WTC11 (cell line): Measurements from ENCODE around the gene KIF5A. TPM values are rescaled to one million over a fixed set of nuclear protein-coding genes. Genes with fewer than 3 reads are reported as not detected.

Experiments
- ATAC-seq: fragments of 200-7000 bp; cut with Tn5 transposase; 2 replicates; pipeline ENCODE4 v1.10.0; 2021; ENCODE audit warnings: mild to moderate bottlenecking, moderate library complexity
- CTCF ChIA-PET: fragments of 300-600 bp; sonication (Branson Sonifier 250); formaldehyde crosslinking; loops from one replicate; lab custom pipeline; 2021; ENCODE audit warnings: antibody characterized with exemption; lab: Charles Lee
- POLR2A ChIA-PET: fragments of 350-600 bp; sonication (Branson Sonifier 250); formaldehyde crosslinking; loops from one replicate; lab custom pipeline; 2021; ENCODE audit warnings: antibody characterized with exemption; lab: Charles Lee
- DNase-seq: peaks from one replicate; pipeline ENCODE4 v3.0.0; 2021; ENCODE audit warnings: low spot score
- H3K27ac Mint-ChIP-seq: 2 replicates; pipeline ENCODE4 v1.8.0; 2021; ENCODE audit warnings: mixed read lengths
- H3K27me3 Mint-ChIP-seq: 2 replicates; pipeline ENCODE4 v1.8.0; 2021; ENCODE audit warnings: low read depth, mild to moderate bottlenecking, moderate library complexity, mixed read lengths
- H3K36me3 Mint-ChIP-seq: 2 replicates; pipeline ENCODE4 v1.8.0; 2021; ENCODE audit warnings: mixed read lengths
- H3K4me1 Mint-ChIP-seq: 2 replicates; pipeline ENCODE4 v1.8.0; 2022; ENCODE audit warnings: mixed read lengths
- H3K4me3 Mint-ChIP-seq: 2 replicates; pipeline ENCODE4 v1.8.0; 2021; ENCODE audit warnings: mild to moderate bottlenecking, moderate library complexity, mixed read lengths
- H3K9me3 Mint-ChIP-seq: 2 replicates; pipeline ENCODE4 v1.8.0; 2021; ENCODE audit warnings: mixed read lengths
- ELF4 ChIP-seq: sonication (generic); formaldehyde crosslinking; IDR thresholded peaks from 2 replicates; pipeline ENCODE4 v1.8.1; 2022; ENCODE audit warnings: low read depth, mild to moderate bottlenecking, moderate library complexity, missing genetic modification reagents
- HMGA2 ChIP-seq: fragments of 250-450 bp; sonication (Bioruptor Pico); IDR thresholded peaks from 2 replicates; pipeline ENCODE4 v1.4.0; 2021; ENCODE audit warnings: mild to moderate bottlenecking, moderate library complexity
- SMAD4 ChIP-seq: sonication (generic); formaldehyde crosslinking; IDR thresholded peaks from 2 replicates; pipeline ENCODE4 v1.8.0; 2022; ENCODE audit warnings: mild to moderate bottlenecking, missing genetic modification reagents
- SP1 ChIP-seq: sonication (generic); formaldehyde crosslinking; conservative IDR thresholded peaks from 2 replicates; pipeline ENCODE4 v1.8.1; 2022; ENCODE audit warnings: missing genetic modification reagents
- TEAD1 ChIP-seq: sonication (generic); formaldehyde crosslinking; IDR thresholded peaks from 2 replicates; pipeline ENCODE4 v1.8.0; 2022; ENCODE audit warnings: mild to moderate bottlenecking, missing genetic modification reagents
- TEAD4 ChIP-seq: sonication (generic); formaldehyde crosslinking; IDR thresholded peaks from 2 replicates; pipeline ENCODE4 v1.8.0; 2022; ENCODE audit warnings: mild to moderate bottlenecking, missing genetic modification reagents
- TP53 ChIP-seq: sonication (generic); formaldehyde crosslinking; IDR thresholded peaks from 2 replicates; pipeline ENCODE4 v1.8.1; 2023; ENCODE audit warnings: mild to moderate bottlenecking, missing genetic modification reagents
- ZNF416 ChIP-seq: fragments of 250-450 bp; sonication (Bioruptor Pico); IDR thresholded peaks from 2 replicates; pipeline ENCODE4 v1.9.0; 2021; ENCODE audit warnings: mild to moderate bottlenecking, inconsistent platforms
- total RNA-seq: library from RNA; stranded (reverse); gene quantifications from 3 replicates; pipeline ENCODE4 v1.2.3, GENCODE V29; 2021
- TF ChIP-seq, protein P1 (sequence below): sonication (generic); formaldehyde crosslinking; IDR thresholded peaks from 2 replicates; pipeline ENCODE4 v1.8.0; 2023; ENCODE audit warnings: missing genetic modification reagents, mild to moderate bottlenecking, borderline replicate concordance
- TF ChIP-seq, protein P2 (sequence below): fragments of 250-450 bp; sonication (Bioruptor Pico); IDR thresholded peaks from 2 replicates; pipeline ENCODE4 v1.9.0; 2021; ENCODE audit warnings: mild to moderate bottlenecking, borderline replicate concordance
- TF ChIP-seq, protein P3 (sequence below): sonication (generic); formaldehyde crosslinking; IDR thresholded peaks from 2 replicates; pipeline ENCODE4 v1.8.1; 2023; ENCODE audit warnings: mild to moderate bottlenecking, moderate library complexity, missing genetic modification reagents
- TF ChIP-seq, protein P4 (sequence below): sonication (generic); formaldehyde crosslinking; IDR thresholded peaks from 2 replicates; pipeline ENCODE4 v1.8.0; 2022; ENCODE audit warnings: mild to moderate bottlenecking, missing genetic modification reagents
- TF ChIP-seq, protein P5 (sequence below): sonication (generic); formaldehyde crosslinking; IDR thresholded peaks from 2 replicates; pipeline ENCODE4 v1.8.0; 2022; ENCODE audit warnings: missing genetic modification reagents
- TF ChIP-seq, protein P6 (sequence below): sonication (generic); formaldehyde crosslinking; IDR thresholded peaks from 2 replicates; pipeline ENCODE4 v1.8.0; 2023; ENCODE audit warnings: mild to moderate bottlenecking, missing genetic modification reagents

The KIF5A gene
- total RNA-seq, 1 experiment from 2014 or later = 16.1 TPM

DNA sequence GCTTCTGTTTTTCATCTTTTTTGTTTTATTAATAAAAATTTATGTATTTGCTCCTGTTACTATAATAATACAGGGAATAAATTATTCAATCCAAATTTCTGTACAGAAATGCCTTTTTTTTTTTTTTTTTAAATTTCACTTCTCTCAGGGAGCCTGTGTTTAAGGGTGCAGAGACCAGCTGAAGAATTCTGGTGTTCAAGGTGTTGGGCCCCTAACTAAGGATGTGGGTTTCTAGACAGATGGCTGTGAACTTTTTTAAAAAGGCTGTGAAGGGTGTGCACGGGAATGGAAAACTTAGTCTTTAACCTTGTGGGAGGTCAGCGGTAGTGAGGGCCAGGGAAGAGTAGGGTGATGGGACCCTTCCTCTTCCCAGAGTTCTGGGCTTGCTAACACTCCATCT, 53.5 kb downstream of the KIF5A start (continued):
- TF ChIP-seq, protein P1, sequence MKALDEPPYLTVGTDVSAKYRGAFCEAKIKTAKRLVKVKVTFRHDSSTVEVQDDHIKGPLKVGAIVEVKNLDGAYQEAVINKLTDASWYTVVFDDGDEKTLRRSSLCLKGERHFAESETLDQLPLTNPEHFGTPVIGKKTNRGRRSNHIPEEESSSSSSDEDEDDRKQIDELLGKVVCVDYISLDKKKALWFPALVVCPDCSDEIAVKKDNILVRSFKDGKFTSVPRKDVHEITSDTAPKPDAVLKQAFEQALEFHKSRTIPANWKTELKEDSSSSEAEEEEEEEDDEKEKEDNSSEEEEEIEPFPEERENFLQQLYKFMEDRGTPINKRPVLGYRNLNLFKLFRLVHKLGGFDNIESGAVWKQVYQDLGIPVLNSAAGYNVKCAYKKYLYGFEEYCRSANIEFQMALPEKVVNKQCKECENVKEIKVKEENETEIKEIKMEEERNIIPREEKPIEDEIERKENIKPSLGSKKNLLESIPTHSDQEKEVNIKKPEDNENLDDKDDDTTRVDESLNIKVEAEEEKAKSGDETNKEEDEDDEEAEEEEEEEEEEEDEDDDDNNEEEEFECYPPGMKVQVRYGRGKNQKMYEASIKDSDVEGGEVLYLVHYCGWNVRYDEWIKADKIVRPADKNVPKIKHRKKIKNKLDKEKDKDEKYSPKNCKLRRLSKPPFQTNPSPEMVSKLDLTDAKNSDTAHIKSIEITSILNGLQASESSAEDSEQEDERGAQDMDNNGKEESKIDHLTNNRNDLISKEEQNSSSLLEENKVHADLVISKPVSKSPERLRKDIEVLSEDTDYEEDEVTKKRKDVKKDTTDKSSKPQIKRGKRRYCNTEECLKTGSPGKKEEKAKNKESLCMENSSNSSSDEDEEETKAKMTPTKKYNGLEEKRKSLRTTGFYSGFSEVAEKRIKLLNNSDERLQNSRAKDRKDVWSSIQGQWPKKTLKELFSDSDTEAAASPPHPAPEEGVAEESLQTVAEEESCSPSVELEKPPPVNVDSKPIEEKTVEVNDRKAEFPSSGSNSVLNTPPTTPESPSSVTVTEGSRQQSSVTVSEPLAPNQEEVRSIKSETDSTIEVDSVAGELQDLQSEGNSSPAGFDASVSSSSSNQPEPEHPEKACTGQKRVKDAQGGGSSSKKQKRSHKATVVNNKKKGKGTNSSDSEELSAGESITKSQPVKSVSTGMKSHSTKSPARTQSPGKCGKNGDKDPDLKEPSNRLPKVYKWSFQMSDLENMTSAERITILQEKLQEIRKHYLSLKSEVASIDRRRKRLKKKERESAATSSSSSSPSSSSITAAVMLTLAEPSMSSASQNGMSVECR (CRISPR knock-in tag) = no peak
- TF ChIP-seq TEAD4 (CRISPR knock-in tag) (no peak), TEAD1 (no peak), SP1 (CRISPR knock-in tag) (no peak), SMAD4 (CRISPR knock-in tag) (no peak), ZNF416 (no peak), TP53 (CRISPR knock-in tag) (no peak), HMGA2 (CRISPR knock-in tag) (no peak)
- TF ChIP-seq, protein P2, sequence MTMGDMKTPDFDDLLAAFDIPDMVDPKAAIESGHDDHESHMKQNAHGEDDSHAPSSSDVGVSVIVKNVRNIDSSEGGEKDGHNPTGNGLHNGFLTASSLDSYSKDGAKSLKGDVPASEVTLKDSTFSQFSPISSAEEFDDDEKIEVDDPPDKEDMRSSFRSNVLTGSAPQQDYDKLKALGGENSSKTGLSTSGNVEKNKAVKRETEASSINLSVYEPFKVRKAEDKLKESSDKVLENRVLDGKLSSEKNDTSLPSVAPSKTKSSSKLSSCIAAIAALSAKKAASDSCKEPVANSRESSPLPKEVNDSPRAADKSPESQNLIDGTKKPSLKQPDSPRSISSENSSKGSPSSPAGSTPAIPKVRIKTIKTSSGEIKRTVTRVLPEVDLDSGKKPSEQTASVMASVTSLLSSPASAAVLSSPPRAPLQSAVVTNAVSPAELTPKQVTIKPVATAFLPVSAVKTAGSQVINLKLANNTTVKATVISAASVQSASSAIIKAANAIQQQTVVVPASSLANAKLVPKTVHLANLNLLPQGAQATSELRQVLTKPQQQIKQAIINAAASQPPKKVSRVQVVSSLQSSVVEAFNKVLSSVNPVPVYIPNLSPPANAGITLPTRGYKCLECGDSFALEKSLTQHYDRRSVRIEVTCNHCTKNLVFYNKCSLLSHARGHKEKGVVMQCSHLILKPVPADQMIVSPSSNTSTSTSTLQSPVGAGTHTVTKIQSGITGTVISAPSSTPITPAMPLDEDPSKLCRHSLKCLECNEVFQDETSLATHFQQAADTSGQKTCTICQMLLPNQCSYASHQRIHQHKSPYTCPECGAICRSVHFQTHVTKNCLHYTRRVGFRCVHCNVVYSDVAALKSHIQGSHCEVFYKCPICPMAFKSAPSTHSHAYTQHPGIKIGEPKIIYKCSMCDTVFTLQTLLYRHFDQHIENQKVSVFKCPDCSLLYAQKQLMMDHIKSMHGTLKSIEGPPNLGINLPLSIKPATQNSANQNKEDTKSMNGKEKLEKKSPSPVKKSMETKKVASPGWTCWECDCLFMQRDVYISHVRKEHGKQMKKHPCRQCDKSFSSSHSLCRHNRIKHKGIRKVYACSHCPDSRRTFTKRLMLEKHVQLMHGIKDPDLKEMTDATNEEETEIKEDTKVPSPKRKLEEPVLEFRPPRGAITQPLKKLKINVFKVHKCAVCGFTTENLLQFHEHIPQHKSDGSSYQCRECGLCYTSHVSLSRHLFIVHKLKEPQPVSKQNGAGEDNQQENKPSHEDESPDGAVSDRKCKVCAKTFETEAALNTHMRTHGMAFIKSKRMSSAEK (CRISPR knock-in tag) = no peak
- TF ChIP-seq, protein P3, sequence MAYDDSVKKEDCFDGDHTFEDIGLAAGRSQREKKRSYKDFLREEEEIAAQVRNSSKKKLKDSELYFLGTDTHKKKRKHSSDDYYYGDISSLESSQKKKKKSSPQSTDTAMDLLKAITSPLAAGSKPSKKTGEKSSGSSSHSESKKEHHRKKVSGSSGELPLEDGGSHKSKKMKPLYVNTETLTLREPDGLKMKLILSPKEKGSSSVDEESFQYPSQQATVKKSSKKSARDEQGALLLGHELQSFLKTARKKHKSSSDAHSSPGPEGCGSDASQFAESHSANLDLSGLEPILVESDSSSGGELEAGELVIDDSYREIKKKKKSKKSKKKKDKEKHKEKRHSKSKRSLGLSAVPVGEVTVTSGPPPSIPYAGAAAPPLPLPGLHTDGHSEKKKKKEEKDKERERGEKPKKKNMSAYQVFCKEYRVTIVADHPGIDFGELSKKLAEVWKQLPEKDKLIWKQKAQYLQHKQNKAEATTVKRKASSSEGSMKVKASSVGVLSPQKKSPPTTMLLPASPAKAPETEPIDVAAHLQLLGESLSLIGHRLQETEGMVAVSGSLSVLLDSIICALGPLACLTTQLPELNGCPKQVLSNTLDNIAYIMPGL (CRISPR knock-in tag) = no peak

DNA sequence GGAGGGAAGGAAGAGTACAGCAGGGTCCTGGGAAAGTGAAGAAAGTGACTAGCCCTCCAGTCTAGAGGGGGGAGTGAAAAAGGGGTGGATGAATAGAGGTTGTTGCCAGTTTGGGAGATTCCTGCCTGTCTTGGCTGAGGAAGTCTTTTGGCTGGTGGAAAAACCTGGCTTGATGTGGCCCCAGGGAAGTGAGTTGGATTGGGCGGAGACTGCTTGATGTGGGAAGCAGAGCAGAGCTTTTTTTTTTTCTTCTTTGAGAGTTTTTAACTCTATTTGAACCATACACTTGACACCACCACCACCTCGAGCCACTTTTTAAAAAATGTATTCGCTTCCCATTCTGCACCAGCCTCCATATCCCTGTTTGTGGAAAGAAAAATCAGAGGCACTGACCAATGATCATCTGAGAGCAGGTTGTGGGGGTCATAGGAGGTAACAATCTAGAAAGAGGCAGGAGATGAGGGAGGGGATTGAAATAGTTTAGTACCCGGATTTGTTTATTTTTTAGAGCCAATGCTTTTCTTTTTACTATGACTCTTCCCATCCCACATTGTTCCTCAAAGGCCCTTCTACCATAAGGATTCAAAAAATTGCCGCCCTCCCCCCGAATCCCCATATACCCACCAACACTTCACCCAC, 54.1 kb downstream of the KIF5A start:
- ATAC-seq (peak; percentile 50), DNase-seq (no peak)
- Mint-ChIP-seq H3K4me3 (peak overlapping the region; percentile 85), H3K9me3 (no peaks in the 10 kb centered on the region), H3K27me3 (no peaks in the 10 kb centered on the region), H3K4me1 (peaks cover 26% of the 10 kb centered on the region), H3K27ac (peak overlapping the region; percentile 93), H3K36me3 (peaks cover 23% of the 10 kb centered on the region)
- no peak for TF ChIP-seq ELF4 (CRISPR knock-in tag)
- TF ChIP-seq, protein P4, sequence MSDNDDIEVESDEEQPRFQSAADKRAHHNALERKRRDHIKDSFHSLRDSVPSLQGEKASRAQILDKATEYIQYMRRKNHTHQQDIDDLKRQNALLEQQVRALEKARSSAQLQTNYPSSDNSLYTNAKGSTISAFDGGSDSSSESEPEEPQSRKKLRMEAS (CRISPR knock-in tag) = no peak
- TF ChIP-seq TEAD1 = no peak
- TF ChIP-seq, protein P5, sequence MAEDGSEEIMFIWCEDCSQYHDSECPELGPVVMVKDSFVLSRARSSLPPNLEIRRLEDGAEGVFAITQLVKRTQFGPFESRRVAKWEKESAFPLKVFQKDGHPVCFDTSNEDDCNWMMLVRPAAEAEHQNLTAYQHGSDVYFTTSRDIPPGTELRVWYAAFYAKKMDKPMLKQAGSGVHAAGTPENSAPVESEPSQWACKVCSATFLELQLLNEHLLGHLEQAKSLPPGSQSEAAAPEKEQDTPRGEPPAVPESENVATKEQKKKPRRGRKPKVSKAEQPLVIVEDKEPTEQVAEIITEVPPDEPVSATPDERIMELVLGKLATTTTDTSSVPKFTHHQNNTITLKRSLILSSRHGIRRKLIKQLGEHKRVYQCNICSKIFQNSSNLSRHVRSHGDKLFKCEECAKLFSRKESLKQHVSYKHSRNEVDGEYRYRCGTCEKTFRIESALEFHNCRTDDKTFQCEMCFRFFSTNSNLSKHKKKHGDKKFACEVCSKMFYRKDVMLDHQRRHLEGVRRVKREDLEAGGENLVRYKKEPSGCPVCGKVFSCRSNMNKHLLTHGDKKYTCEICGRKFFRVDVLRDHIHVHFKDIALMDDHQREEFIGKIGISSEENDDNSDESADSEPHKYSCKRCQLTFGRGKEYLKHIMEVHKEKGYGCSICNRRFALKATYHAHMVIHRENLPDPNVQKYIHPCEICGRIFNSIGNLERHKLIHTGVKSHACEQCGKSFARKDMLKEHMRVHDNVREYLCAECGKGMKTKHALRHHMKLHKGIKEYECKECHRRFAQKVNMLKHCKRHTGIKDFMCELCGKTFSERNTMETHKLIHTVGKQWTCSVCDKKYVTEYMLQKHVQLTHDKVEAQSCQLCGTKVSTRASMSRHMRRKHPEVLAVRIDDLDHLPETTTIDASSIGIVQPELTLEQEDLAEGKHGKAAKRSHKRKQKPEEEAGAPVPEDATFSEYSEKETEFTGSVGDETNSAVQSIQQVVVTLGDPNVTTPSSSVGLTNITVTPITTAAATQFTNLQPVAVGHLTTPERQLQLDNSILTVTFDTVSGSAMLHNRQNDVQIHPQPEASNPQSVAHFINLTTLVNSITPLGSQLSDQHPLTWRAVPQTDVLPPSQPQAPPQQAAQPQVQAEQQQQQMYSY (CRISPR knock-in tag) = peak; percentile 96
- TF ChIP-seq, protein P6, sequence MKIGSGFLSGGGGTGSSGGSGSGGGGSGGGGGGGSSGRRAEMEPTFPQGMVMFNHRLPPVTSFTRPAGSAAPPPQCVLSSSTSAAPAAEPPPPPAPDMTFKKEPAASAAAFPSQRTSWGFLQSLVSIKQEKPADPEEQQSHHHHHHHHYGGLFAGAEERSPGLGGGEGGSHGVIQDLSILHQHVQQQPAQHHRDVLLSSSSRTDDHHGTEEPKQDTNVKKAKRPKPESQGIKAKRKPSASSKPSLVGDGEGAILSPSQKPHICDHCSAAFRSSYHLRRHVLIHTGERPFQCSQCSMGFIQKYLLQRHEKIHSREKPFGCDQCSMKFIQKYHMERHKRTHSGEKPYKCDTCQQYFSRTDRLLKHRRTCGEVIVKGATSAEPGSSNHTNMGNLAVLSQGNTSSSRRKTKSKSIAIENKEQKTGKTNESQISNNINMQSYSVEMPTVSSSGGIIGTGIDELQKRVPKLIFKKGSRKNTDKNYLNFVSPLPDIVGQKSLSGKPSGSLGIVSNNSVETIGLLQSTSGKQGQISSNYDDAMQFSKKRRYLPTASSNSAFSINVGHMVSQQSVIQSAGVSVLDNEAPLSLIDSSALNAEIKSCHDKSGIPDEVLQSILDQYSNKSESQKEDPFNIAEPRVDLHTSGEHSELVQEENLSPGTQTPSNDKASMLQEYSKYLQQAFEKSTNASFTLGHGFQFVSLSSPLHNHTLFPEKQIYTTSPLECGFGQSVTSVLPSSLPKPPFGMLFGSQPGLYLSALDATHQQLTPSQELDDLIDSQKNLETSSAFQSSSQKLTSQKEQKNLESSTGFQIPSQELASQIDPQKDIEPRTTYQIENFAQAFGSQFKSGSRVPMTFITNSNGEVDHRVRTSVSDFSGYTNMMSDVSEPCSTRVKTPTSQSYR = peak; percentile 16; the same call in 1 of the 2 replicates
- POLR2A ChIA-PET = interaction anchor here (0.5 to 1.4 kb wide), 6 partner anchors 11 to 162 kb away, joined by 3 to 7 read pairs (median 3); partner anchors contain the start of genes B4GALNT1 and OS9
- CTCF ChIA-PET = interaction anchor here (0.7 to 1.7 kb wide), 10 partner anchors 13 to 145 kb away, joined by 3 to 16 read pairs (median 5); partner anchors contain the start of genes B4GALNT1, DDIT3, GLI1 and PIP4K2C
